Esophagus squamous epithelium (tissue), 5 donors: ENCODE data around the gene POT1. TPM values are rescaled to one million over a fixed set of nuclear protein-coding genes. Genes with fewer than 3 reads are reported as not detected.

Experiments used
- DNase-seq: peaks from one replicate; lab custom pipeline; 2025; lab: John Stamatoyannopoulos, UW
- H3K27ac ChIP-seq, 4 donors: fragments of 200-600 bp; sonication (generic); one replicate each; pipeline ENCODE4 v1.5.1; 2016 to 2019; ENCODE audit warnings: mild to moderate bottlenecking in 1 of 4
- H3K27me3 ChIP-seq, 4 donors: fragments of 200-600 bp; sonication (generic); 1 replicate in 3 of 4; 2 replicates in 1 of 4; pipeline versions ENCODE4 v1.5.1 to v1.6.0; 2017 to 2021; ENCODE audit warnings: antibody characterized with exemption in 1 of 4
- H3K36me3 ChIP-seq, 3 donors: fragments of 200-600 bp; sonication (generic); one replicate each; pipeline ENCODE4 v1.5.1; 2016 to 2019
- H3K4me1 ChIP-seq, 3 donors: fragments of 200-600 bp; sonication (generic); one replicate each; pipeline ENCODE4 v1.5.1; 2017 to 2019
- H3K4me3 ChIP-seq, 4 donors: fragments of 200-600 bp; sonication (generic); 1 replicate in 3 of 4; 2 replicates in 1 of 4; pipeline ENCODE4 v1.5.1; 2016 to 2019; ENCODE audit warnings: mild to moderate bottlenecking in 2 of 4, moderate library complexity in 1 of 4
- H3K9me3 ChIP-seq, 3 donors: fragments of 200-600 bp; sonication (generic); one replicate each; pipeline ENCODE4 v1.5.1; 2016 to 2019
- POLR2A ChIP-seq, 4 donors: fragments of 450-650 bp; IDR thresholded peaks; one replicate each; pipeline ENCODE4 v1.6.1; 2017; ENCODE audit warnings: antibody characterized with exemption in 4 of 4, mild to moderate bottlenecking in 4 of 4, moderate library complexity in 3 of 4
- WGBS, 2 donors: methylation state at CpG; one replicate each; pipeline ENCODE4 v1.1.5; 2018; 5-methylcytosine and 5-hydroxymethylcytosine counted together
- intact Hi-C: fragments of 100-400 bp; cut with DNase I; formaldehyde crosslinking; loops from one replicate; pipeline ENCODE4 v1.15.0; 2022
- total RNA-seq, 4 donors: library from RNA; depleted of rRNA; stranded (reverse); fragments of >200 nt; gene quantifications; one replicate each; pipeline ENCODE4 v1.1.0, GENCODE V29; 2016
- TF ChIP-seq, protein P1 (sequence below), 6 experiments: fragments of 450-650 bp in 4 of 6; fragments of 200-600 bp in 2 of 6; sonication (generic) in 2 of 6; IDR thresholded peaks; one replicate each; pipeline ENCODE4 v1.5.1; 2016 to 2019; ENCODE audit warnings: antibody characterized with exemption in 6 of 6, mild to moderate bottlenecking in 4 of 6, moderate library complexity in 4 of 6
- donor health status: DM: yes; HTN: yes; CAD: no.

POT1 gene
- total RNA-seq, 4 donors from 2014 or later, result 11.4 to 21.6 (median 13.4) TPM

DNA sequence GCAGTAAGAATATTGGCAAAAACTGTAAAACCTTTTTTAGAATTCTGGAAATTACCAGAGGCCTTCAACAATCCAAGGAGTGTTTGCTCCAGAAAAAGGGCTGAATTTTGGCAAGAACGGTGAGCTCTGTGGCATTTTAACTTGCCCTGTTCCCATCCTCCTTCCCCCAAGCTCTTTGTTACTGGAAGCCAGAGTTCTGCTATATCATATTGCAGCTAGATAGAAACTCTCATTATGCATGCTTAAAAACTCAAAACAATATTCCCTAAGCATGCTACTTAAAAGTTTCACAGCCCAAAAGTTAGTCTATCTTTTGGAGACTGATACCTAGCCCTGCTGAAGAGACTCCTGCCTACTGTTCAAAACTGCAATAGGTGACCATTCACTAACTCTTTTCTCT is 93.5 kb downstream of the POT1 start:
- intact Hi-C loops, result no loop called here
- TF ChIP-seq, protein P1, sequence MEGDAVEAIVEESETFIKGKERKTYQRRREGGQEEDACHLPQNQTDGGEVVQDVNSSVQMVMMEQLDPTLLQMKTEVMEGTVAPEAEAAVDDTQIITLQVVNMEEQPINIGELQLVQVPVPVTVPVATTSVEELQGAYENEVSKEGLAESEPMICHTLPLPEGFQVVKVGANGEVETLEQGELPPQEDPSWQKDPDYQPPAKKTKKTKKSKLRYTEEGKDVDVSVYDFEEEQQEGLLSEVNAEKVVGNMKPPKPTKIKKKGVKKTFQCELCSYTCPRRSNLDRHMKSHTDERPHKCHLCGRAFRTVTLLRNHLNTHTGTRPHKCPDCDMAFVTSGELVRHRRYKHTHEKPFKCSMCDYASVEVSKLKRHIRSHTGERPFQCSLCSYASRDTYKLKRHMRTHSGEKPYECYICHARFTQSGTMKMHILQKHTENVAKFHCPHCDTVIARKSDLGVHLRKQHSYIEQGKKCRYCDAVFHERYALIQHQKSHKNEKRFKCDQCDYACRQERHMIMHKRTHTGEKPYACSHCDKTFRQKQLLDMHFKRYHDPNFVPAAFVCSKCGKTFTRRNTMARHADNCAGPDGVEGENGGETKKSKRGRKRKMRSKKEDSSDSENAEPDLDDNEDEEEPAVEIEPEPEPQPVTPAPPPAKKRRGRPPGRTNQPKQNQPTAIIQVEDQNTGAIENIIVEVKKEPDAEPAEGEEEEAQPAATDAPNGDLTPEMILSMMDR (IDR thresholded peaks at IDR 0.05), result no peak
- TF ChIP-seq POLR2A (IDR thresholded peaks at IDR 0.05), result no peak
- Histone ChIP-seq H3K36me3 (peaks cover 0 to 16% (median 0%) of the 10 kb centered on the region in 3 donors), H3K4me1 (no peaks in the 10 kb centered on the region), H3K27me3 (no peaks in the 10 kb centered on the region), H3K27ac (no peak overlapping the region), H3K4me3 (no peak overlapping the region), H3K9me3 (no peaks in the 10 kb centered on the region)
- no peak for DNase-seq
- WGBS, 2 donors, result 74 to 94% methylated on average over 1 of the region's 1 CpG

GRCh38 chr7:124818807-124819206 is 110.8 kb downstream of the POT1 start:
- no peak for DNase-seq
- Histone ChIP-seq H3K4me1 (peaks cover 0 to 7% (median 0%) of the 10 kb centered on the region in 3 donors), H3K9me3 (no peaks in the 10 kb centered on the region), H3K4me3 (no peak overlapping the region), H3K27ac (no peak overlapping the region), H3K27me3 (peaks cover 0 to 36% (median 0%) of the 10 kb centered on the region in 4 donors), H3K36me3 (peaks cover 0 to 19% (median 0%) of the 10 kb centered on the region in 3 donors)
- TF ChIP-seq, protein P1 (IDR thresholded peaks at IDR 0.05), result no peak
- TF ChIP-seq POLR2A (IDR thresholded peaks at IDR 0.05), result no peak
- whole genome bisulfite sequencing, 2 donors, result 41 to 71% methylated on average over 5 of the region's 5 CpGs
- intact Hi-C loops, result no loop called here

DNA sequence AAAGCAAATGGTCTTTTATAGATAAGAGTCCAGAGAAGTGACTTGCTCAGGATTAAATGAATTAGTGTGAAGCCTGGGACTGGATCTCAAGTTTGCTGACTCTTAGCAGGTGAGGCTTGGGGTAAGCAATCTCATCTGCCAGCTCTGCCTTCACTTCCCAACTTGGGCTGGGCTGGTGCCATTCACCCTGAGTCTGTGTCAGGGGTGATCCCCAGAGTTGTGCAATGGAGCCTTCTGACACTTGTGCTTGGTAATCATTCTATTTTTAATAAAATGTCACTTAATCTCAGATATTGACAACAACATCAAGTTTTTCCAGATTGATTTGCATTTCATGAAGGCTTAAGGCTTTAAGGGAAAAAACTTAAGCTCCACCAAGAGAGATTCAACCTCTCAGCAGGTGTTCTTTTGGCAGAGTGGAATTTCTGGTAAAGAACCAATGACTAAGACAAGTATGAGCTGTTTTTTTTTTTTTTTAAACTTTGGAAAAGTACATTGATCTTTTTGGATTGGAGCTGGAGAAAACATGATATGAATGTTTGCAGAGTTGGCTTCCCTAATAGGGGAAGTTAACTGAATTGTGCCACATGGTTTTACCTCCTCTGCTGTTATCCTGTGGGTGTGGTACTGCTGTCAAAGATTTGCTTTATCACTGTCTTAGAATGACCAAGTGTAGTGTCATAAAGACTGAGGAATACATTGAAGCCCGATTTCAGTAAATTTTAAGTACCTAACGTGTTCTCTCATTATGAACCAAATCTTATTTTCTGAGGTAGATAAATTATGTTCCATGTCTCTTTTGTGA is 115.4 kb downstream of the POT1 start:
- Histone ChIP-seq H3K4me3 (no peak overlapping the region), H3K27ac (no peak overlapping the region), H3K36me3 (no peaks in the 10 kb centered on the region), H3K27me3 (peaks cover 0 to 58% (median 0%) of the 10 kb centered on the region in 4 donors), H3K9me3 (no peaks in the 10 kb centered on the region), H3K4me1 (peaks cover 0 to 7% (median 0%) of the 10 kb centered on the region in 3 donors)
- DNase-seq, result no peak
- WGBS, 2 donors, result 33 to 69% methylated on average over 2 of the region's 2 CpGs
- TF ChIP-seq, protein P1 (IDR thresholded peaks at IDR 0.05), result no peak
- intact Hi-C loops, result no loop called here

DNA sequence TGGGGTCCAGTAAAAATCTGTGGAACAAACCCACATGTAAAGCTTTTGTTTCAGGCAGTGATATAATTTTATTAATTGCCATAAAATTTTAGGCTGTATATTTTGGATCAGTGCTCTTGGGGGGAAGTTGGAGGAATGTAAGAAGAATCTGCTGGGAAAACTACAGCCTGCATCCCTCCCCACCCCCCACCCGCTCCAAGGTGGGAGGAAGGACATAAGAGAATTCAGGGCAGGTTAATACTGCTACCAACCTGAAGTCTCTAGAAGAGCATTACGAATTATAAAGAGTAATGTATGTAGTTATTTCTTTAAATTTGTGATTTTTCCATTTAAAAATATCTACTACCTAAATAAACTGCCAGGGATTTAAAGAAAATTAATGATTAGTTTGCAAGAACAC is 116.9 kb downstream of the POT1 start:
- no peaks in the 10 kb centered on the region for H3K36me3 ChIP-seq
- no peak for DNase-seq
- H3K27ac ChIP-seq, result no peak overlapping the region
- H3K27me3 ChIP-seq, result peaks cover 0 to 50% (median 0%) of the 10 kb centered on the region in 4 donors
- intact Hi-C loops, result no loop called here
- no peak for TF ChIP-seq POLR2A (IDR thresholded peaks at IDR 0.05)
- TF ChIP-seq, protein P1 (IDR thresholded peaks at IDR 0.05), result no peak
- WGBS, 2 donors, result 71 to 85% methylated on average over 2 of the region's 2 CpGs
- H3K9me3 ChIP-seq, result no peaks in the 10 kb centered on the region
- H3K4me1 ChIP-seq, result no peaks in the 10 kb centered on the region
- no peak overlapping the region for H3K4me3 ChIP-seq

DNA sequence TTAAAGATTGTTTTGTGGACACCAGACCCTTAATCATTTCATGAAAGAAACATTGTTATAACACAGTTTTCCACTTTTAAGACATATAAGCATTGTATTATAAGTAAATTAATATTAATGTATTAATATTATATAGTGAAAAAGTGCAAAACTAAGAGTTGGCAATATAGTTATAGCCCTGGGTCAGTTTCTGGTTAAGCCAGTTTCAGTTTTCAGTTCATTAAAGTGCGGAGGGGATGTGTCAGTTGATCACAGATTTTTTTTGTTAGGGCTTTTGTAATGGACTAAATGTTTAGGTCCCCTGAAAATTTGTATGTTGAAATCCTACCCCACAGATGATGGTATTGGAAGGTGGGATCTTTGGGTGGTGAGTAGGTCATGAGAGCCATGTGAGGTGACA is 118.3 kb downstream of the POT1 start:
- Histone ChIP-seq H3K27ac (no peak overlapping the region), H3K9me3 (no peaks in the 10 kb centered on the region), H3K4me1 (no peaks in the 10 kb centered on the region), H3K27me3 (peaks cover 0 to 40% (median 0%) of the 10 kb centered on the region in 4 donors), H3K4me3 (no peak overlapping the region), H3K36me3 (no peaks in the 10 kb centered on the region)
- no peak for DNase-seq
- 64 to 94% methylated on average over 1 of the region's 1 CpG for WGBS, 2 donors
- no peak for TF ChIP-seq POLR2A (IDR thresholded peaks at IDR 0.05)
- TF ChIP-seq, protein P1 (IDR thresholded peaks at IDR 0.05), result no peak
- intact Hi-C loops, result no loop called here
